Neuron (in vitro differentiated cells): ENCODE measurements around the gene LAMA5.

ENCODE experiments used
- H2AFZ ChIP-seq: one replicate; pipeline ENCODE4 v1.6.1; 2013; ENCODE audit warnings: low read depth, mild to moderate bottlenecking, inconsistent platforms, low read length, moderate library complexity
- H3K27me3 ChIP-seq: one replicate; pipeline ENCODE4 v1.6.1; 2013; ENCODE audit warnings: low read length; ENCODE audit not compliant: insufficient read depth
- H3K36me3 ChIP-seq: one replicate; pipeline ENCODE4 v1.6.1; 2013; ENCODE audit warnings: low read length; ENCODE audit not compliant: insufficient read depth
- H3K4me1 ChIP-seq: one replicate; pipeline ENCODE4 v1.6.1; 2013; ENCODE audit warnings: low read length; ENCODE audit not compliant: insufficient read depth
- H3K4me3 ChIP-seq: 2 replicates; pipeline ENCODE4 v1.5.1; 2013; ENCODE audit warnings: mild to moderate bottlenecking, low read length, moderate library complexity
- H3K9me3 ChIP-seq: one replicate; pipeline ENCODE4 v1.6.1; 2013; ENCODE audit warnings: low read length

LAMA5 gene

DNA sequence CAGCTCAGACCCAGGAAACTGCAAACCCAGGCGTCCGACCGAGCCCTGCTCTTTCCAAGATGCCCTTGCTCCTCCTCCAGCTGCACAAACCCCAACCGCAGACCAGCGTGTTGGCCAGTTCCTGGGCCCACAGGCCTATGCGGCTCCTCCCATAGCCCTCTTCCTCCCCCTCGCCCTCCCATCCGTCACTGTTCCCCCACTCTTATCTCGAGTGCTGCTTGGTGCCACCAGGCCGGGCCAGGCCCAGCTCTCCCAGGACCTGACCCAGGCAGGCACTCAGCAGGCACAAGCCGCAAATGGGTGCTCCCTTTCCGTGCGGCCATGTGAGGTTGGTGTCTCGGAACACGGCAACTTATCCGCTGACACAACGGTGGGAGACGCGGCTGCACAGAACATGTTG is 35.8 kb downstream of the LAMA5 start:
- Histone ChIP-seq H2AFZ (no peak overlapping the region), H3K27me3 (no peaks in the 10 kb centered on the region), H3K9me3 (no peaks in the 10 kb centered on the region), H3K36me3 (peaks cover 70% of the 10 kb centered on the region), H3K4me3 (no peak overlapping the region), H3K4me1 (no peaks in the 10 kb centered on the region)

DNA sequence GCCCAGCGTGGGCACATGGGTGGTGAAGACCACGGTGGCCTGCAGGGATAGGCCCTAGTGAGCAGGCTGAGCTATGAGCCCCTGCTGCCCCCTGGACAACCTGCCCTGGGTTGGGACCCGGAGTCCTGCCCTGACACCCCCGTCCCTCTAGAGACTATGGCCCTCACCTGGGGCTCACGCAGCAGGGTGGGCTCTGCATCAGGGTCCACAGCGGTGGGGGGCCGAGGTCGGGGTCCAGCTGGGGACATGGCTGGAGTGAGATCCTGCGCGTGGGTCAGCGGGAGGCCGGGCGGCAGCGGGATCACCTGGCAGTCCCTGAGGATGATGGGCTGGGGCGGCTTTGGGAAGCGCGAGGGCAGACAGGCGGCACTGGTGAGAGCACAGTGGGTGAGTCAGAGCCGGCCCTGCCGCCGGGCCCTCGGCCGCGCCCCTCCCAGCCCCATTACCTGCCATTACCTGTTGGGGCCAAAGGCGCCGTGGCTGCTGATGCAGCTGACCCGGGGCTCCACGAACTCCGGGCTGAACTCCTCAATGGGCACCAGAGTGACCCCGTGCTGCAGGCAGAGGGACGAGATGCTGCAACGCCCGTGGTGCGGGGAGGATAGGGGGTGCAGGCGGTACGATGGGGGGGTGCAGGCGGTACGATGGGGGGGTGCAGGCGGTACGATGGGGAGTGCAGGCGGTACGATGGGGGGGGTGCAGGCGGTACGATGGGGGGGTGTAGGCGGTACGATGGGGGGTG is 36.4 kb downstream of the LAMA5 start:
- no peak overlapping the region for H3K4me3 ChIP-seq
- no peaks in the 10 kb centered on the region for H3K27me3 ChIP-seq
- H3K9me3 ChIP-seq: no peaks in the 10 kb centered on the region
- peaks cover 73% of the 10 kb centered on the region for H3K36me3 ChIP-seq
- no peaks in the 10 kb centered on the region for H3K4me1 ChIP-seq
- H2AFZ ChIP-seq: no peak overlapping the region

DNA sequence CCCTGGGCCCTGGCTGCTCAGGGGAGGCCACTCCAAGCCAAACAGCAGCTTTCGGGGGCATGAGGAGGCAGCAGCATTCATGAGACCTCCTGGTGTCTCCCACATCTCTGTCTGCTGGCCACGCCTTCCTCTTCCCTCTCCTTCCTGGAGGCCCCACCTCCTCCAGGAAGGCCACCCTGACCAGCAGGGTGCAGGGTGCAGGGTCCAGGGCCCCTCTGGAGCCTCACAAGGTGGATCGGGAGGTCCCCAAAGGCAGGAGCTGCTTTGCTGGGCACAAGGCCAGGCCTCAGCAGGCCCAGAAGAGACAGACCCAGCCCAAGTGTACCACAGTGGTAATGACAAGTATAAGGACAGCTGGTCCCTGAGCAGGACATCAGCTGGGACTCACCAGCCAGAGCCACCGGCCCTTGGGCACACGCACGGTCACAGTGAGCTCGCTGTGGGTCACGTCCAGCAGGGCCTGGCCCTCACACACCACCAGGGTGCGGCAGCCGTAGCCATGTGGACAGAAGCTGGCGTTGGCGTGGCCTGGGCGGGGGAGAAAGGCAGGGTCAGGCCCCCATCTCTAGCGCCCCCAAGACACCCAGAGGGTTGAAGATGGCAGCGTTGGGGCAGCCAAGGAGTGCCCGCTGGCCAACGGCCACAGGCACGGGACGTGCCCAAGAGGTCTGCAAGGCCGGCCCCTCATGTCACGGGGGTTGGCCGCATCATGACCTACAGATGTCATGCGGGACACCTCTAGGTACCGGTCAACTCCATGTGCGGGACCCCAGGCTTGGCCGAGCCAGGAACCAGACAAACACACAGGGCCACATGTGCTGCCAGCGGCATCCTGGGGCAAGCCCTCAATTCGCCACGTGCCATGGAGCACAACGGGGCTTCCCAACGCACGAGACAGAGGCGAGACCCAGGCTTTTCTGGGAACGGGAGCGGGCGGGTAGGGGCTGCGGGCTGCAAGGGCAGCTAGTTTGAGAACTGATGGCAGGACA is 37.4 kb downstream of the LAMA5 start:
- Histone ChIP-seq H2AFZ (no peak overlapping the region), H3K4me1 (no peaks in the 10 kb centered on the region), H3K4me3 (no peak overlapping the region), H3K36me3 (peaks cover 81% of the 10 kb centered on the region), H3K27me3 (no peaks in the 10 kb centered on the region), H3K9me3 (no peaks in the 10 kb centered on the region)

DNA sequence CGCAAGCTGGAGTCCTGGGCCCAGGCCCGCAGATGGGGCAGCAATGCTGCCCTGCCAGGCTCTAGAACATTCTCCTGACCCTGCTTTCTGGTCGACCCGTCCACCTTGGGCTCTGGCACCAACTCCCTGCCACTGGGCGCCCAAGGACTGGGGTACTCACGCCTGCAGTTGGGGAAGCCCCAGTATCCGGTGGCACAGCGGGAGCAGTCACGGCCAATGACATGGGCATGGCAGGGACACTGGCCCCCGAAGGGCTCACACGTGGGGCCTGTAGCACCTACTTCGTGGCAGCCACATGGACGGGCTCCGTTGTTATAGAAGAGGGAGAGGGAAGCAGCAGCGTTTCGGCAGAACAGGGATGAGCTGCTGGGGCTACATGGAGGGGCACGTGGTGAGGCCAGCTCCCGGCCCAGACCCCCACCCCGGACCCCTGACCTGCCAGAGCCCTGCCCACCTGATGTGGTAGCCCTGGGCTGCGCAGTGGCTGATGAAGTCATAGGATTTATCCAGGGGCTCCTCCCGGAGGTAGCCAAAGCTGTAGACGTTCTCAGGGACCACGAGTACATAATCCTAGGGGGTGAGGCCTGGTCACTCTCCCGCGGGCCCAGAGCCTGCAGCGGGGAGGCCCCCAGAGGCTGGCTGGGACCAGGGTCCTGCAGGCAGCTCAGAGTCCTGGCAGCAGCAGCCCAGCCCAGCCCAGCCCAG is 38.3 kb downstream of the LAMA5 start:
- no peaks in the 10 kb centered on the region for H3K9me3 ChIP-seq
- H3K27me3 ChIP-seq: no peaks in the 10 kb centered on the region
- H3K4me1 ChIP-seq: no peaks in the 10 kb centered on the region
- no peak overlapping the region for H3K4me3 ChIP-seq
- peaks cover 84% of the 10 kb centered on the region for H3K36me3 ChIP-seq
- no peak overlapping the region for H2AFZ ChIP-seq

DNA sequence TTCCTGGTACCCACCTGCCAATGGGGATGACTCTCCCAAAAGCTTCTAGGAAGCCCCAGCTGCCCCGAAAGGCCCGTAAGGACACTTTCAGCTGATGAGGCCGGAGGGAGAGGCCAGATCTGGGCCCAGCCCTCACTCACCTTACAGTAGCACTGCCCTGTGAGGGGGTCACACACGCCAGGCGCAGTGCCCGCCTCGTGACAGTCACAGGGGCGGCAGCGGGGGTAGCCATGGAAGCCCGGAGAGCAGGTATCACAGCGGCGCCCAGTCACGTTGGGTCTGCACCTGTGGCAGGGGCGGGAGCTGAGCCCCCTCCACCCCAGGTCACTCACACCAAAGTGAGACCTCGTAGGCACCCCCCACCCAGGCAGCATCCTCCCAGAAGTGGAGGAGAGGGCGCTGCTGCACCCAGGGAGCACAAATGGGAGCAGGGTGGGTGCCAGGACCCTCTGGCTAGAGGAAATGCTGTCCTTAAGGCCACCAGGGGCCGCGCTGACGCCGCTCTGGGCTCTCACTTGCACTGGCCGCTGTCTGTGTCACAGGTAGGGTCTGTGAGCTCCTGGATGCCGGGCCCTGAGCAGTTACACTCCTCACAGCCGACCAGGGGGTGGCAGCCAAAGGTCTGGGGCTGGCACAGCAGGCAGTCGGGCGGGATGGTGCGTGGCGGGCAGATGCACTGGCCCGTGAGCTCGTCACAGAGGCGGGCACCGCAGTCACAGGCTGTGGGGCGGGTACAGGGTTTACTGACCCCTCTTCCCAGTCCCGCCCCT is 39.2 kb downstream of the LAMA5 start:
- Histone ChIP-seq H2AFZ (no peak overlapping the region), H3K36me3 (peaks cover 85% of the 10 kb centered on the region), H3K4me3 (no peak overlapping the region), H3K9me3 (no peaks in the 10 kb centered on the region), H3K4me1 (no peaks in the 10 kb centered on the region), H3K27me3 (no peaks in the 10 kb centered on the region)

DNA sequence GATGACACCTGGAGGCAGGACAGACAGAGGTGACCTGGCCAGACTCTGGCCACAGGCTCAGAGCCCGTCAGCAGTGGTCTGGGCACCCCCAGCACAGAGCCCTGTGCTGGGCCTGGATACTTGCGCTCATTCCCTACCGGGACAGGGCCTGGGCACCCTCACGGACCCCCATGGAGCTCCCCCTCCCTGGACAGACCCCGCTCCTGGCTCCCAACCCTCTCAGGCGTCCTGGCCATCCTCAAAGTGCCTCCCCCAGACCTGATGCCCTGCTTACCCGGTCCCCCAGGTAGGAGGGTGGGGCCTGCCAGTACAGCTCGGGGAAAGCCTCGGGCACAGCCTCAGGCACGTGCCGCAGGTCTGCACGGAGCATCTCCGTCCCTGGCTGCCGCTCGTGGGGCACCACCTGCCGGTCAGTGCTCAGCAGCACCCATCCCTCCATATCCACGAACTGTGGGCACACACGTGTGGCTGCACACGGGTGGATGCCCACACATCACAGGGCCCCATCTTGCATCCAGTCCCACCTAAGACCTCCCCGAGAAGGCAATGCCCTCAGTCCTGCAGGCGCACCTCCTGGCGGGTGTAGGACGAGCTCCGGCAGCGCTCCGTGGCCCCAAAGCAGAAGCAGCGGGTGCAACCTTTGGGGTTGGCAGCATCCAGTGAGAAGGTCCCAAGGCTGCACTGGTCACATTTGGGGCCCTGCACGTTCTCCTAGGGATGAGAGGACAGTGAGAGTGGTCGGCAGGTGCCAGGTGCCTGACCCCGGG is 40.0 kb downstream of the LAMA5 start:
- H3K4me1 ChIP-seq: no peaks in the 10 kb centered on the region
- peaks cover 84% of the 10 kb centered on the region for H3K36me3 ChIP-seq
- H2AFZ ChIP-seq: no peak overlapping the region
- no peak overlapping the region for H3K4me3 ChIP-seq
- H3K27me3 ChIP-seq: no peaks in the 10 kb centered on the region
- H3K9me3 ChIP-seq: no peaks in the 10 kb centered on the region

DNA sequence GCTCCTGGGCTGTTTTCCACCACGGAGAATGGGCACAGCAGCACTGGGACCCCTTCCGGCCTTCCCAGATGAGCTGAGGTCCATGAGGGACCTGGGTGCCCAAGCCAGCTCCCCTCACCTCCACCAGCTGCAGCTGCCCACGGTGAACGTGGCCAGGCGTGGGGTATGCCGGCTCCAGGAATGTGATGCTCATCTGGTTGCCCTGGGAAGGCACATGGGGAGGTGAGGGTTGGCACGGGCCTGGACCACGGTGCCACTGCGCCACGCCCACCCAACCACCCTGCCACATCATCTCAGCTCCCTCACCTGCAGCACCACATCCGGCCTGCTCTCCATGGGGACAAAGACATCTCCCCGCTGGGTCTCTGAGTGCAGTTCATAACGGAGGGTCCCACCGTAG is 40.6 kb downstream of the LAMA5 start:
- H3K27me3 ChIP-seq: no peaks in the 10 kb centered on the region
- no peaks in the 10 kb centered on the region for H3K4me1 ChIP-seq
- H3K4me3 ChIP-seq: no peak overlapping the region
- H3K9me3 ChIP-seq: no peaks in the 10 kb centered on the region
- H3K36me3 ChIP-seq: peaks cover 84% of the 10 kb centered on the region
- no peak overlapping the region for H2AFZ ChIP-seq

DNA sequence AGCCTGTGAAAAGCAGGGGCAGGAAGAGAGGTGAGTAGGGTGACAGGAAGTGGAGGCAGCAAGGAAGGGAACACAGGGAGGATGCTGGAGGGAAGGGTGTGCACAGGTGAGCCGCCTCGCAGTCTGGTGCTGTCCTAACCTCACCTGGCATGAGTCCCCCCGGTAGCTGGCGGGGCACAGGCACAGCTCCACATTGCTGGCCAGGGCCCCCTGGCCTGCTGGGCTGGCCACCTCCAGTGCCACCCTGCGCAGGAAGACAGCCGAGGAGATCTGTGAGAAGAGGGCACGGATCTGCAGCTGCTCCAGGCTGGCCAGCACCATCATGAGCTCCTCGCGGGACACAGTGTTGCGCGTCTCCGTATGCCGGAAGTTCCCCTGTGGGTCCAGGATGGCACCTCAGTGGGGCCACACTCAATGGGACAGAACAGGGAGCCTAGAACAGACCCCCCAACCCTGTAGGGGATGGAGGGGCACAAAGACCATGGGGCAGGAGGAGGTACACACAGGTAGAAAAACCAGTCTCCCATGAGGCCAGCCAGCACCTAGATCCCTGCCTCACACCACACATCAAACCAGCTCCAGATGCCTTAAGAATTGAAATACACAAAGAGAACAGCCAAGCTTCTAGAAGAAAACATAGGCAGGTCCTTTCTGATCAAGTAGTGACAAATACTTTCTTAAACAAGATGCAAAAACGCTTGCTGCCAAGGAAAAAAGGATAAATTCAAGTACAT is 41.8 kb downstream of the LAMA5 start:
- H3K9me3 ChIP-seq: no peaks in the 10 kb centered on the region
- no peaks in the 10 kb centered on the region for H3K27me3 ChIP-seq
- H2AFZ ChIP-seq: no peak overlapping the region
- no peaks in the 10 kb centered on the region for H3K4me1 ChIP-seq
- no peak overlapping the region for H3K4me3 ChIP-seq
- peaks cover 80% of the 10 kb centered on the region for H3K36me3 ChIP-seq

DNA sequence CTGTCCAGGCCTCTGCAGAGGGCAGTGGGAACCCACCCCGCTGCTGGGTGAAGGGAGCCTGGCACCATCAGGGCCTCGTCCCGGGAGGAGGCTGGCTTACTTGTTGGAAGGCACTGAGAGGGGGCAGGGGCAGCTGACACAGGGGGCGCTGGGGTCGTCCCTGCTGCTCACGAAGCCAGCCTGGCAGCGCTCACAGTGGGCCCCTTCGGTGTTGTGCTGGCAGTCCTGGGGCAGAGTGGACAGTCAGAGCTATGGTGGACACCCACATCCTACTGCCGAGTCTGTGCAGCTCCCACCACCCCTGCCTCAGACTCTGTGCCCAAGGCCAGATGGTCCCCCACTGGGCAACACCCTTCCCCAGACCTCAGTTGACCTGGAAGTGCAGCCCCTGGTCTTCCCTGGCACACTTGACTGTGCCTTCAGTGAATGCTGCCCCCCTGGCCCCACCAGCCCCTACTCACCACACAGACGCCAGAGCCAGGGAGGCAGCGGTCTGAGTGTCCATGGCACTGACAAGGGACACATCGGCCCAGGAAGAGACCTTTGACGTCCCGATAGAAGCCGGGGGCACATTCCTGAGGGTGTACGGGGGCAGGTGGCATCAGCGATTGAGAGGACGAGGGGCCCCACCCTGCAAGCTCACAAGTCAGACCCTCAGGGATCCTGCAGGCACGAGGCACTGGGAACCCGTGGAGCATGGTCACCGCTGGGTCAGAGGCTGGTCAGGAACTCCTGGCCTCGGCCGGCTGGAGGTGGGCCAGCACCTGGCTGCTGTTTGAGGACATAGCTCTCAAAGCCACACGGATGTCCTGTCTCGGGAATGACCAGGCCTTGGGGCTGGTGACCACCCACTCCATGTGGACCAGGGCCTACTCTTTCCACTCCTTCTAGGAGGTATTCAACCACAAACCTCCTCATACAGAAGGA is 42.9 kb downstream of the LAMA5 start:
- no peaks in the 10 kb centered on the region for H3K4me1 ChIP-seq
- peaks cover 75% of the 10 kb centered on the region for H3K36me3 ChIP-seq
- H3K9me3 ChIP-seq: no peaks in the 10 kb centered on the region
- no peaks in the 10 kb centered on the region for H3K27me3 ChIP-seq
- H3K4me3 ChIP-seq: no peak overlapping the region
- H2AFZ ChIP-seq: no peak overlapping the region

DNA sequence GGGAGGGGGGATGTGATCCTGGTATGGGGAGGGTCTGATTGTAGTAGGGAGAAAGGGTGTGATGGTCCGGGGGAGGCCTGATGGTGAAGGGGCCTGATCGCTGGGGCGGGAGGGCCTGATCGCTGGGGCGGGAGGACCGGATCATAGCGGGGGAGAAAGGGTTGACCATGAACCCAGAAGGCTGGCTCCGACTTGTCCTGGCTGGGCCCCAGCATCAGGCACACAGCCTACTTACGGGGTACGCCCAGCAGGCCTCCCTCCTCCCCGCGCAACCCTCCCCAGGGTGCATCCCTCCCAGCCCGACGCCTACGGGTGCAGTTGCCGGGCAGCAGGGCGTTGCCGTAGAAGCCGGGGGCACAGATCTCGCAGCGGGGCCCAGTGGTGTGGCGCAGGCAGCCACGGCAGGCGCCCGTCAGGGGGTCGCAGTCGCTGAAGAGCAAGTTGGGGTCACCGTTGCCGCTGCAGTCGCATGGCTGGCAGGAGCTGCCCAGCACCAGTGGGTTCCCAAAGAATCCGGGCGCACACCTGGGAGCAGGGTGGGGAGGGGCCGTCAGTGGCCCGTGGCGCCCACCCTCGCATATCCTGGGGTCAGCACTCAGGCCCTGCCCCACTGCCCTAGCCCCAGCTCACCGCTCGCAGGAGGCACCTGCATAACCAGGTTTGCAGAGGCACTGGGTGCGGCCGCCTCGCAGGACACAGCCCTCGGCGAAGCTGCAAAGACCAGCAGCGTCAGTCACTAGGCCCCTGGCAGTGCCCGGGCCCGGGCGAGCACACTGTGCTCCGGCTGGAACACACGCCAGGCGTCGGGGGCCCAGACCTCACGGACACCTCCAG is 43.7 kb downstream of the LAMA5 start:
- peaks cover 69% of the 10 kb centered on the region for H3K36me3 ChIP-seq
- H3K4me3 ChIP-seq: no peak overlapping the region
- no peaks in the 10 kb centered on the region for H3K9me3 ChIP-seq
- H3K4me1 ChIP-seq: no peaks in the 10 kb centered on the region
- H3K27me3 ChIP-seq: no peaks in the 10 kb centered on the region
- no peak overlapping the region for H2AFZ ChIP-seq
